ENCODE measurements around the gene RNF5. TPM values are rescaled to one million over a fixed set of nuclear protein-coding genes. Genes with fewer than 3 reads are reported as not detected.

RNF5 gene
- total and polyA plus RNA-seq, 9 of the 15 experiments (the other 6 are each of a cell fraction or from before 2014, with no cell fraction given), result 62.2 to 245 (median 129) TPM

DNA sequence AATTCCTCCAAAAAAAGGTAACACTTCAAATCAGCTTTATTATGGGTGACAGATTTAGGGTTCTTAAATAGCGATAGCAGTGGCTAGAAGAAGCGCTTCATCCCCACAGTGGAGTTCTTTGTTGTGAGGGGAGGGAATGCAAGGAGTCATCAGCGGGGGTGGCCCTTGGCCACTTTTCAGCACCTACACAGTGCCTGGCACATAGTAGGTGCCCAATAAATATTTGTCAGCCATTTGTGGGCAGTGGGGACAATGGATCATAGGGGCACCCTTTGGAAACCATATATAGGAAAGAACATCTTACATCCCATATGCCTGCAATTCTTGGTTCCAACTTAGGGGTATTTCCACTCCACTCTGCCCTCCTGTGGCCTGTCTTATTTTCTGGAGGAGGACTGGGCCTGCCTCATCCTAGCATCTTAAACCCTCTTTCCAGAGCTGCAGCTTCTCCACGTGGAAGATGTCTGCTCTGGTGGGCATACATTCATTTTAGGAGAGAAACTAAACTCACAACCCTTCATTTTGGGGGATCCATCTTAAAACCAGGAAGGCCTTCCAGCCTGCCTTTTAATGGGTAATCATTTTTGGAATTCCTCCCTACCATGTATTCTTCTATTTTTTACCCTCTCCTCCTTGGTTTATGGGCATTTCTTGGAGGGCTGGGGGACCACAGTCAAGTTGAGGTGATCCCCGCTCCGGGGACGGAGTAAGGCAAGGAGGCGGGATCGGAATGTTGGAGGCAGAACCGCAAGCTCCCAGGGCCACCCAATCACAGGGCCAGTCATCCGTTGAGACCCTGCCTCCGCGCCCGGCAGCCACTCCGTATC, 16.8 kb downstream of the RNF5 start (continued):
- TF ChIP-seq PBX2 (CRISPR knock-in tag; IDR thresholded peaks at IDR 0.05; ENCODE audit: low read depth), result no peak
- TF ChIP-seq PBX2 (tag; conservative IDR thresholded peaks at IDR 0.05; ENCODE audit: low read depth), result no peak
- TF ChIP-seq FOXP1 (CRISPR knock-in tag; IDR thresholded peaks at IDR 0.05), result no peak
- no peak for TF ChIP-seq ZNF512 (tag; IDR thresholded peaks at IDR 0.05)
- no peak for TF ChIP-seq EZH2 (IDR thresholded peaks at IDR 0.05; ENCODE audit: borderline replicate concordance, low read depth, low read length)
- TF ChIP-seq, protein P1, sequence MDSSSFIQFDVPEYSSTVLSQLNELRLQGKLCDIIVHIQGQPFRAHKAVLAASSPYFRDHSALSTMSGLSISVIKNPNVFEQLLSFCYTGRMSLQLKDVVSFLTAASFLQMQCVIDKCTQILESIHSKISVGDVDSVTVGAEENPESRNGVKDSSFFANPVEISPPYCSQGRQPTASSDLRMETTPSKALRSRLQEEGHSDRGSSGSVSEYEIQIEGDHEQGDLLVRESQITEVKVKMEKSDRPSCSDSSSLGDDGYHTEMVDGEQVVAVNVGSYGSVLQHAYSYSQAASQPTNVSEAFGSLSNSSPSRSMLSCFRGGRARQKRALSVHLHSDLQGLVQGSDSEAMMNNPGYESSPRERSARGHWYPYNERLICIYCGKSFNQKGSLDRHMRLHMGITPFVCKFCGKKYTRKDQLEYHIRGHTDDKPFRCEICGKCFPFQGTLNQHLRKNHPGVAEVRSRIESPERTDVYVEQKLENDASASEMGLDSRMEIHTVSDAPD (CRISPR knock-in tag; IDR thresholded peaks at IDR 0.05), result no peak
- TF ChIP-seq, protein P2, sequence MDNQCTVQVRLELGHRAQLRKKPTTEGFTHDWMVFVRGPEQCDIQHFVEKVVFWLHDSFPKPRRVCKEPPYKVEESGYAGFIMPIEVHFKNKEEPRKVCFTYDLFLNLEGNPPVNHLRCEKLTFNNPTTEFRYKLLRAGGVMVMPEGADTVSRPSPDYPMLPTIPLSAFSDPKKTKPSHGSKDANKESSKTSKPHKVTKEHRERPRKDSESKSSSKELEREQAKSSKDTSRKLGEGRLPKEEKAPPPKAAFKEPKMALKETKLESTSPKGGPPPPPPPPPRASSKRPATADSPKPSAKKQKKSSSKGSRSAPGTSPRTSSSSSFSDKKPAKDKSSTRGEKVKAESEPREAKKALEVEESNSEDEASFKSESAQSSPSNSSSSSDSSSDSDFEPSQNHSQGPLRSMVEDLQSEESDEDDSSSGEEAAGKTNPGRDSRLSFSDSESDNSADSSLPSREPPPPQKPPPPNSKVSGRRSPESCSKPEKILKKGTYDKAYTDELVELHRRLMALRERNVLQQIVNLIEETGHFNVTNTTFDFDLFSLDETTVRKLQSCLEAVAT (IDR thresholded peaks at IDR 0.05), result peak; percentile 60 to 86; a peak in 2 of 4 replicates
- 0 out of 2 replicates have a peak, but pooled peaks have one; percentile 21 for TF ChIP-seq ZNF511 (CRISPR knock-in tag; IDR thresholded peaks at IDR 0.05)
- TF ChIP-seq MAX (CRISPR knock-in tag; IDR thresholded peaks at IDR 0.05), result no peak
- TF ChIP-seq SUPT5H (IDR thresholded peaks at IDR 0.05), result peak; percentile 54
- TF ChIP-seq CREM (IDR thresholded peaks at IDR 0.05; ENCODE audit: low read depth), result no peak
- no peak for TF ChIP-seq IRF2 (CRISPR knock-in tag; IDR thresholded peaks at IDR 0.05)
- no peak for TF ChIP-seq NR3C1 (CRISPR knock-in tag; IDR thresholded peaks at IDR 0.05)
- no peak for TF ChIP-seq ZNF274 (IDR thresholded peaks at IDR 0.05; ENCODE audit: borderline replicate concordance, low read depth, low read length)
- no peak for TF ChIP-seq MCM5 (IDR thresholded peaks at IDR 0.05; ENCODE audit: low read depth)
- TF ChIP-seq, protein P3, sequence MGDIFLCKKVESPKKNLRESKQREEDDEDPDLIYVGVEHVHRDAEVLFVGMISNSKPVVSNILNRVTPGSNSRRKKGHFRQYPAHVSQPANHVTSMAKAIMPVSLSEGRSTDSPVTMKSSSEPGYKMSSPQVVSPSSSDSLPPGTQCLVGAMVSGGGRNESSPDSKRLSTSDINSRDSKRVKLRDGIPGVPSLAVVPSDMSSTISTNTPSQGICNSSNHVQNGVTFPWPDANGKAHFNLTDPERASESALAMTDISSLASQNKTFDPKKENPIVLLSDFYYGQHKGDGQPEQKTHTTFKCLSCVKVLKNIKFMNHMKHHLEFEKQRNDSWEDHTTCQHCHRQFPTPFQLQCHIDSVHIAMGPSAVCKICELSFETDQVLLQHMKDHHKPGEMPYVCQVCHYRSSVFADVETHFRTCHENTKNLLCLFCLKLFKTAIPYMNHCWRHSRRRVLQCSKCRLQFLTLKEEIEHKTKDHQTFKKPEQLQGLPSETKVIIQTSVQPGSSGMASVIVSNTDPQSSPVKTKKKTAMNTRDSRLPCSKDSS (IDR thresholded peaks at IDR 0.05; ENCODE audit: low read depth, partially characterized antibody), result no peak
- no peak for TF ChIP-seq ARHGAP35 (IDR thresholded peaks at IDR 0.05; ENCODE audit: partially characterized antibody)
- no peak for TF ChIP-seq PCBP1 (IDR thresholded peaks at IDR 0.05; ENCODE audit: low read depth, low read length, poor library complexity, severe bottlenecking)

All from K562 (cell line).